Esophagus squamous epithelium (tissue), 4 donors: ENCODE measurements around the gene MMP2.

Experiments used
- POLR2A ChIP-seq, 4 donors: fragments of 450-650 bp; IDR thresholded peaks; one replicate each; pipeline ENCODE4 v1.6.1; 2017; ENCODE audit warnings: antibody characterized with exemption in 4 of 4, mild to moderate bottlenecking in 4 of 4, moderate library complexity in 3 of 4
- TF ChIP-seq, protein P1 (sequence below), 6 experiments: fragments of 450-650 bp in 4 of 6; fragments of 200-600 bp in 2 of 6; sonication (generic) in 2 of 6; IDR thresholded peaks; one replicate each; pipeline ENCODE4 v1.5.1; 2016 to 2019; ENCODE audit warnings: antibody characterized with exemption in 6 of 6, mild to moderate bottlenecking in 4 of 6, moderate library complexity in 4 of 6

DNA sequence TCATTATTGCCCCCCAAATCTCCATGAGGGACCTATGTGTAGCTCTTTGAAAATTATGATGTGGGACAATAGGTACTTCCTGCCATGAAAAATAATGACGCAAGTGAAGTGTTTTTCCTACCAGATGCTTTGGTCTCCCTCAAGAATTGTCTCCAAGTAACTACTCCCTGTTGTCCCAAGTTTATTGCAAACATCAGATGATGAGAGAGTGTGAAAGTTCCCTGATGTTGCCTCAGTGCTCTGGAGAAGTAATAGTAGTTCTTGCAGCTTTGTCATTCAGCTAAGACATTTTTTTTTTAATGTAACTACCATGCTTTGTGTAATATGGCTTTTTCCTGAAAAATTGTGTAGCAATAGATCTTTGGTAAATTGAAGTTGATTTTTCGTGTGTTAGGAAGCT, 50.0 kb downstream of the MMP2 start:
- TF ChIP-seq POLR2A (IDR thresholded peaks at IDR 0.05), result no peak
- TF ChIP-seq, protein P1, sequence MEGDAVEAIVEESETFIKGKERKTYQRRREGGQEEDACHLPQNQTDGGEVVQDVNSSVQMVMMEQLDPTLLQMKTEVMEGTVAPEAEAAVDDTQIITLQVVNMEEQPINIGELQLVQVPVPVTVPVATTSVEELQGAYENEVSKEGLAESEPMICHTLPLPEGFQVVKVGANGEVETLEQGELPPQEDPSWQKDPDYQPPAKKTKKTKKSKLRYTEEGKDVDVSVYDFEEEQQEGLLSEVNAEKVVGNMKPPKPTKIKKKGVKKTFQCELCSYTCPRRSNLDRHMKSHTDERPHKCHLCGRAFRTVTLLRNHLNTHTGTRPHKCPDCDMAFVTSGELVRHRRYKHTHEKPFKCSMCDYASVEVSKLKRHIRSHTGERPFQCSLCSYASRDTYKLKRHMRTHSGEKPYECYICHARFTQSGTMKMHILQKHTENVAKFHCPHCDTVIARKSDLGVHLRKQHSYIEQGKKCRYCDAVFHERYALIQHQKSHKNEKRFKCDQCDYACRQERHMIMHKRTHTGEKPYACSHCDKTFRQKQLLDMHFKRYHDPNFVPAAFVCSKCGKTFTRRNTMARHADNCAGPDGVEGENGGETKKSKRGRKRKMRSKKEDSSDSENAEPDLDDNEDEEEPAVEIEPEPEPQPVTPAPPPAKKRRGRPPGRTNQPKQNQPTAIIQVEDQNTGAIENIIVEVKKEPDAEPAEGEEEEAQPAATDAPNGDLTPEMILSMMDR (IDR thresholded peaks at IDR 0.05), result no peak
